T-cell (primary cell): ENCODE data around the gene KIAA1755. TPM values are rescaled to one million over a fixed set of nuclear protein-coding genes. Genes with fewer than 3 reads are reported as not detected.

Experiments
- ATAC-seq, 4 experiments: fragments of 200-7000 bp in 3 of 4; fragments of 150-1000 bp in 1 of 4; cut with Tn5 transposase; replicated peaks in 1 of 4; 1 replicate in 3 of 4; 2 replicates in 1 of 4; pipeline ENCODE4 v1.10.0; 2021; ENCODE audit warnings: moderate library complexity in 3 of 4, mild to moderate bottlenecking in 2 of 4, moderate number of reproducible peaks in 1 of 4
- CTCF ChIA-PET, 2 donors: fragments of 300-600 bp; sonication (Branson Sonifier 250); formaldehyde crosslinking; loops; one replicate each; lab custom pipeline; 2022; ENCODE audit warnings: antibody characterized with exemption in 2 of 2; lab: Charles Lee
- POLR2A ChIA-PET, 2 donors: fragments of 300-600 bp; sonication (Branson Sonifier 250); formaldehyde crosslinking; loops; one replicate each; lab custom pipeline; 2022; ENCODE audit warnings: antibody characterized with exemption in 2 of 2; lab: Charles Lee
- DNase-seq, 35 experiments: peaks; one replicate each; pipeline versions ENCODE4 v3.0.0 to v3.0.0-alpha.2; 2013 to 2023
- H3K27ac ChIP-seq: one replicate; pipeline ENCODE4 v1.5.1; 2013; ENCODE audit warnings: low read length
- H3K27me3 ChIP-seq, 2 experiments: replicated peaks in 1 of 2; 1 replicate in 1 of 2; 2 replicates in 1 of 2; pipeline versions ENCODE4 v1.6.1 to v1.7.0; 2013; ENCODE audit warnings: low read length in 1 of 2, mixed read lengths in 1 of 2; ENCODE audit not compliant: control insufficient read depth in 2 of 2, insufficient read depth in 2 of 2; ENCODE audit errors: extremely low read depth in 1 of 2
- H3K36me3 ChIP-seq, 2 donors: 1 replicate in 1 of 2; 2 replicates in 1 of 2; pipeline versions ENCODE4 v1.6.1 to v1.7.0; 2013; ENCODE audit warnings: low read length in 1 of 2; ENCODE audit not compliant: control insufficient read depth in 2 of 2, insufficient read depth in 1 of 2; ENCODE audit errors: extremely low read depth in 1 of 2
- H3K4me1 ChIP-seq, 2 experiments: 1 replicate in 1 of 2; 2 replicates in 1 of 2; pipeline versions ENCODE4 v1.6.1 to v1.7.0; 2013; ENCODE audit warnings: low read length in 2 of 2, mixed read lengths in 1 of 2; ENCODE audit not compliant: insufficient read depth in 2 of 2, control insufficient read depth in 1 of 2; ENCODE audit errors: extremely low read depth in 1 of 2
- H3K4me3 ChIP-seq, 2 donors: 1 replicate in 1 of 2; 2 replicates in 1 of 2; pipeline versions ENCODE4 v1.5.1 to v1.7.0; 2013; ENCODE audit warnings: mild to moderate bottlenecking in 2 of 2, low read length in 1 of 2, moderate library complexity in 1 of 2; ENCODE audit not compliant: control insufficient read depth in 1 of 2; ENCODE audit errors: extremely low read depth in 1 of 2
- H3K9me3 ChIP-seq: 2 replicates; pipeline ENCODE4 v1.7.0; 2013
- H3K27ac Mint-ChIP-seq, 2 donors: one replicate each; pipeline ENCODE4 v1.8.0; 2020 to 2021; ENCODE audit warnings: mild to moderate bottlenecking in 2 of 2, mixed read lengths in 2 of 2
- H3K27me3 Mint-ChIP-seq, 2 donors: one replicate each; pipeline ENCODE4 v1.8.0; 2021 to 2022; ENCODE audit warnings: mixed read lengths in 2 of 2
- H3K36me3 Mint-ChIP-seq: one replicate; pipeline ENCODE4 v1.8.0; 2021; ENCODE audit warnings: mixed read lengths
- H3K4me1 Mint-ChIP-seq, 3 donors: one replicate each; pipeline ENCODE4 v1.8.0; 2020 to 2022; ENCODE audit warnings: mixed read lengths in 3 of 3, mild to moderate bottlenecking in 1 of 3
- H3K4me3 Mint-ChIP-seq, 3 donors: one replicate each; pipeline ENCODE4 v1.8.0; 2020 to 2022; ENCODE audit warnings: mild to moderate bottlenecking in 3 of 3, mixed read lengths in 3 of 3, moderate library complexity in 3 of 3
- H3K9me3 Mint-ChIP-seq, 3 donors: one replicate each; pipeline ENCODE4 v1.8.0; 2020 to 2022; ENCODE audit warnings: mixed read lengths in 3 of 3
- WGBS: methylation state at CpG from one replicate; pipeline ENCODE4 v1.1.5; 2013; ENCODE audit warnings: missing lambda C conversion rate; ENCODE audit not compliant: insufficient coverage; 5-methylcytosine and 5-hydroxymethylcytosine counted together
- total RNA-seq, 35 experiments: library from RNA in 6 of 35; stranded (reverse) in 6 of 35; fragments of 120-200 nt in 1 of 35; gene quantifications; one replicate each; pipeline versions ENCODE4 v1.2.1 to v1.2.4 and lab custom pipeline; 2013 to 2026

KIAA1755 gene
- total RNA-seq, 5 donors from 2014 or later (not counting 1 experiment from before 2014, with no cell fraction given): not detected

GRCh38 chr20:38164624-38165088, 95.9 kb downstream of the KIAA1755 start:
- no peaks in the 10 kb centered on the region for H3K36me3 Mint-ChIP-seq
- ATAC-seq (no peak), DNase-seq (no peak)
- Histone ChIP-seq H3K9me3 (no peaks in the 10 kb centered on the region), H3K27me3 (peaks cover 0 to 43% of the 10 kb centered on the region in 2 experiments), H3K4me3 (no peak overlapping the region), H3K36me3 (no peaks in the 10 kb centered on the region), H3K27ac (no peak overlapping the region), H3K4me1 (peaks cover 0 to 5% of the 10 kb centered on the region in 2 experiments)
- H3K27me3 Mint-ChIP-seq: peaks cover 19 to 35% of the 10 kb centered on the region in 2 donors
- H3K27ac Mint-ChIP-seq: no peak overlapping the region
- WGBS: 83% methylated on average over 9 of the region's 14 CpGs
- no peak overlapping the region for H3K4me3 Mint-ChIP-seq
- peaks cover 5 to 11% (median 7%) of the 10 kb centered on the region in 3 donors for H3K4me1 Mint-ChIP-seq
- CTCF ChIA-PET: no interaction called here
- no peaks in the 10 kb centered on the region for H3K9me3 Mint-ChIP-seq
- POLR2A ChIA-PET: no interaction called here

GRCh38 chr20:38164069-38164468, 96.5 kb downstream of the KIAA1755 start:
- no peaks in the 10 kb centered on the region for H3K9me3 ChIP-seq
- Mint-ChIP-seq H3K9me3 (no peaks in the 10 kb centered on the region), H3K4me1 (peaks cover 5 to 10% (median 7%) of the 10 kb centered on the region in 3 donors), H3K27ac (no peak overlapping the region), H3K4me3 (no peak overlapping the region), H3K27me3 (peaks cover 19 to 35% of the 10 kb centered on the region in 2 donors), H3K36me3 (no peaks in the 10 kb centered on the region)
- CTCF ChIA-PET: no interaction called here
- no peak overlapping the region for H3K4me3 ChIP-seq
- no peak for DNase-seq
- no peak overlapping the region for H3K27ac ChIP-seq
- peaks cover 0 to 40% of the 10 kb centered on the region in 2 experiments for H3K27me3 ChIP-seq
- no peaks in the 10 kb centered on the region for H3K36me3 ChIP-seq
- no CpG with 5 or more reads among the region's 5 CpGs for WGBS
- H3K4me1 ChIP-seq: peaks cover 0 to 5% of the 10 kb centered on the region in 2 experiments
- ATAC-seq: no peak
- POLR2A ChIA-PET: no interaction called here

- Histone ChIP-seq H3K4me1 (peaks cover 0 to 5% of the 10 kb centered on the region in 2 experiments), H3K9me3 (no peaks in the 10 kb centered on the region), H3K4me3 (no peak overlapping the region), H3K36me3 (no peaks in the 10 kb centered on the region), H3K27ac (no peak overlapping the region), H3K27me3 (peaks cover 0 to 40% of the 10 kb centered on the region in 2 experiments)
- no peaks in the 10 kb centered on the region for H3K9me3 Mint-ChIP-seq
- DNase-seq (no peak), ATAC-seq (no peak)
- H3K27me3 Mint-ChIP-seq: peaks cover 19 to 35% of the 10 kb centered on the region in 2 donors
- H3K36me3 Mint-ChIP-seq: no peaks in the 10 kb centered on the region
- H3K4me3 Mint-ChIP-seq: no peak overlapping the region
- H3K4me1 Mint-ChIP-seq: peaks cover 3 to 7% (median 5%) of the 10 kb centered on the region in 3 donors
- H3K27ac Mint-ChIP-seq: no peak overlapping the region
- 90% methylated on average over 9 of the region's 15 CpGs for WGBS
- CTCF ChIA-PET: no interaction called here
- POLR2A ChIA-PET: no interaction called here
These were observed 97.4 kb downstream of the KIAA1755 start for GRCh38 chr20:38162878-38163875.

GRCh38 chr20:38162149-38162548, 98.4 kb downstream of the KIAA1755 start:
- WGBS: no CpG with 5 or more reads among the region's 2 CpGs
- Histone ChIP-seq H3K27ac (no peak overlapping the region), H3K36me3 (no peaks in the 10 kb centered on the region), H3K4me3 (no peak overlapping the region), H3K4me1 (peaks cover 0 to 5% of the 10 kb centered on the region in 2 experiments), H3K27me3 (peaks cover 0 to 40% of the 10 kb centered on the region in 2 experiments), H3K9me3 (no peaks in the 10 kb centered on the region)
- ATAC-seq (no peak), DNase-seq (no peak)
- H3K27ac Mint-ChIP-seq: no peak overlapping the region
- H3K36me3 Mint-ChIP-seq: no peaks in the 10 kb centered on the region
- no peak overlapping the region for H3K4me3 Mint-ChIP-seq
- ChIA-PET CTCF (no interaction called here), POLR2A (no interaction called here)
- peaks cover 3 to 7% (median 5%) of the 10 kb centered on the region in 3 donors for H3K4me1 Mint-ChIP-seq
- H3K9me3 Mint-ChIP-seq: no peaks in the 10 kb centered on the region
- peaks cover 19 to 35% of the 10 kb centered on the region in 2 donors for H3K27me3 Mint-ChIP-seq

GRCh38 chr20:38161412-38161774, 99.1 kb downstream of the KIAA1755 start:
- Histone ChIP-seq H3K27me3 (peaks cover 0 to 35% of the 10 kb centered on the region in 2 experiments), H3K4me1 (peaks cover 0 to 5% of the 10 kb centered on the region in 2 experiments), H3K36me3 (no peaks in the 10 kb centered on the region), H3K27ac (no peak overlapping the region), H3K4me3 (no peak overlapping the region), H3K9me3 (no peaks in the 10 kb centered on the region)
- peaks cover 18 to 32% of the 10 kb centered on the region in 2 donors for H3K27me3 Mint-ChIP-seq
- no peak for ATAC-seq
- H3K27ac Mint-ChIP-seq: no peak overlapping the region
- ChIA-PET CTCF (no interaction called here), POLR2A (interaction anchor here in 1 of 2 donors (0.6 kb wide), 1 partner anchor 69 kb away, joined by 4 read pairs; no protein-coding TSS in a partner anchor)
- 81% methylated on average over 12 of the region's 14 CpGs for WGBS
- no peak overlapping the region for H3K4me3 Mint-ChIP-seq
- peaks cover 3 to 7% (median 5%) of the 10 kb centered on the region in 3 donors for H3K4me1 Mint-ChIP-seq
- DNase-seq: no peak
- no peaks in the 10 kb centered on the region for H3K9me3 Mint-ChIP-seq
- no peaks in the 10 kb centered on the region for H3K36me3 Mint-ChIP-seq
